Measurements from ENCODE around the gene EXT2.

DNA sequence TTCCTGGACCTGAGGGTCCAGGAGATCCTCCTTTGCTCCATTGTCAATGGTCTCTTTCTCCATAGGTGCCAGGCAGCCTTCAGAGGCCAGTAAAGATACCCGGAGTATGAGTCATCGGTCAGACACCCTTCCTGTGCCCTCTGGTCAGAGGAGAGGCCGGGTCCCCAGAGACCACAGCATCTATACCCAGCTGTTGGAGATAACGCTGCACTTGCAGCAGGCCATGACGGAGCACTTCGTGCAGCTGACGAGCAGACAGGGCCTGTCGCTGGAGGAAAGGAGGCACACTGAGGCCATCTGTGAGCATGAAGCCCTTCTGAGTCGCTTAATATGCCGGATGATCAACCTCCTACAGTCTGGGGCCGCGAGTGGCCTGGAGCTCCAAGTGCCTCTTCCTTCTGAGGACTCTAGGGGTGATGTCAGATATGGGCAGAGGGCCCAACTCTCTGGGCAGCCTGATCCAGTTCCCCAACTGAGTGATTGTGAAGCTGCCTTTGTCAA is 47.5 kb upstream of the EXT2 start, which contains the start of gene ACCSL:
- TF ChIP-seq CTCF (IDR thresholded peaks at IDR 0.05) (no peak), POLR2A (IDR thresholded peaks at IDR 0.05) (no peak)
